HepG2 (cell line): ENCODE measurements around the gene EAF1. TPM values are rescaled to one million over a fixed set of nuclear protein-coding genes. Genes with fewer than 3 reads are reported as not detected.

Source experiments
- ATAC-seq: fragments of 200-7000 bp; cut with Tn5 transposase; 3 replicates; pipeline ENCODE4 v1.9.1; 2020; ENCODE audit warnings: mild to moderate bottlenecking, moderate library complexity
- BruUV-seq: library from RNA; stranded (reverse); fragments of 400-500 nt; replicated peaks from 2 replicates; lab custom pipeline; 2021; lab: Mats Ljungman, UMichigan
- CTCF ChIA-PET: fragments of 300-600 bp; formaldehyde crosslinking; extraction: SDS; loops from one replicate; lab custom pipeline; 2021; ENCODE audit warnings: low total read pairs, inconsistent platforms, low intra/inter-chr PET ratio; lab: Yijun Ruan, JAX
- POLR2A ChIA-PET: fragments of 350-600 bp; sonication (Branson Sonifier 250); formaldehyde crosslinking; loops from one replicate; lab custom pipeline; 2020; ENCODE audit warnings: antibody characterized with exemption, inconsistent platforms; lab: Yijun Ruan, JAX
- DNase-seq: peaks from one replicate; pipeline ENCODE4 v3.0.0-alpha.2; 2015; ENCODE audit warnings: low spot score
- FAIRE-seq: peaks from 3 replicates; lab custom pipeline; 2011; peaks lifted over from hg19 to GRCh38; lab: Jason Lieb, UNC
- H2AFZ ChIP-seq: one replicate; pipeline ENCODE4 v1.6.1; 2011; ENCODE audit warnings: low read length, inconsistent platforms
- H3K27ac ChIP-seq: fragments of 300-600 bp; 3 replicates; pipeline ENCODE4 v1.8.0; 2011; ENCODE audit warnings: mixed run types, mild to moderate bottlenecking, mixed read lengths, low read length, inconsistent platforms; ENCODE audit not compliant: insufficient read depth; ENCODE audit errors: extremely low read length
- H3K27me3 ChIP-seq, 2 experiments: fragments of 200-600 bp in 1 of 2; 2 replicates in 1 of 2; 3 replicates in 1 of 2; pipeline versions ENCODE4 v1.6.0 to v1.8.0; 2011; ENCODE audit warnings: low read length in 2 of 2, mild to moderate bottlenecking in 2 of 2, moderate library complexity in 2 of 2, inconsistent platforms in 1 of 2; ENCODE audit not compliant: insufficient read depth in 2 of 2, control insufficient read depth in 1 of 2
- H3K36me3 ChIP-seq, 2 experiments: fragments of 200-600 bp in 1 of 2; replicated peaks in 1 of 2; 2 replicates in 1 of 2; 3 replicates in 1 of 2; pipeline versions ENCODE4 v1.5.1 to v1.8.0; 2011; ENCODE audit warnings: low read length in 2 of 2, inconsistent platforms in 1 of 2; ENCODE audit not compliant: insufficient read depth in 2 of 2, control insufficient read depth in 1 of 2
- H3K4me1 ChIP-seq: 2 replicates; pipeline ENCODE4 v1.5.1; 2012; ENCODE audit warnings: low read length, inconsistent platforms; ENCODE audit not compliant: insufficient read depth
- H3K4me2 ChIP-seq: 2 replicates; pipeline ENCODE4 v1.6.0; 2011; ENCODE audit warnings: low read depth, low read length, inconsistent platforms
- H3K4me3 ChIP-seq, 3 experiments: fragments of 200-600 bp in 1 of 3; sonication (generic), shearing (Covaris generic) in 1 of 3; replicated peaks in 1 of 3; 2 replicates each; pipeline ENCODE4 v1.5.1; 2011 to 2016; ENCODE audit warnings: low read length in 3 of 3, inconsistent platforms in 2 of 3, low read depth in 2 of 3, mild to moderate bottlenecking in 2 of 3, control low read depth in 1 of 3, mixed read lengths in 1 of 3; ENCODE audit not compliant: insufficient read depth in 1 of 3
- H3K79me2 ChIP-seq: one replicate; pipeline ENCODE4 v1.6.1; 2011; ENCODE audit warnings: low read length, inconsistent platforms; ENCODE audit not compliant: insufficient read depth
- H3K9ac ChIP-seq: 2 replicates; pipeline ENCODE4 v1.6.0; 2011; ENCODE audit warnings: mild to moderate bottlenecking, low read depth, low read length, inconsistent platforms; ENCODE audit not compliant: insufficient read depth
- H3K9me3 ChIP-seq: 2 replicates; pipeline ENCODE4 v1.5.1; 2012; ENCODE audit warnings: mild to moderate bottlenecking, low read length
- H4K20me1 ChIP-seq: 2 replicates; pipeline ENCODE4 v1.6.0; 2011; ENCODE audit warnings: inconsistent platforms, mild to moderate bottlenecking, low read length, moderate library complexity; ENCODE audit not compliant: insufficient read depth
- DRAP1 ChIP-seq: IDR thresholded peaks from 2 replicates; pipeline ENCODE4 v1.6.1; 2016; ENCODE audit warnings: missing genetic modification reagents, missing compliant biosample characterization
- MXD4 ChIP-seq: IDR thresholded peaks from 2 replicates; pipeline ENCODE4 v1.6.1; 2016; ENCODE audit warnings: mild to moderate bottlenecking, missing biosample characterization, missing genetic modification reagents
- NFAT5 ChIP-seq: sonication (generic); formaldehyde crosslinking; IDR thresholded peaks from 2 replicates; pipeline ENCODE4 v1.4.0; 2020; ENCODE audit warnings: missing genetic modification reagents
- POGK ChIP-seq: sonication (generic); formaldehyde crosslinking; conservative IDR thresholded peaks from 2 replicates; pipeline ENCODE4 v1.8.0; 2022; ENCODE audit warnings: mild to moderate bottlenecking, moderate library complexity, missing genetic modification reagents
- SMYD3 ChIP-seq: sonication (generic); formaldehyde crosslinking; IDR thresholded peaks from 2 replicates; pipeline ENCODE4 v1.8.1; 2023; ENCODE audit warnings: mild to moderate bottlenecking, missing genetic modification reagents
- SOX13 ChIP-seq, 3 experiments: fragments of 450-650 bp in 1 of 3; sonication (generic) in 1 of 3; formaldehyde crosslinking in 1 of 3; IDR thresholded peaks in 2 of 3; conservative IDR thresholded peaks in 1 of 3; 2 replicates each; pipeline versions ENCODE4 v1.5.0 to v1.6.1; 2016 to 2020; ENCODE audit warnings: antibody characterized with exemption in 1 of 3, mild to moderate bottlenecking in 1 of 3, missing compliant biosample characterization in 1 of 3, missing genetic modification reagents in 1 of 3, moderate library complexity in 1 of 3
- ZBTB1 ChIP-seq: sonication (generic); formaldehyde crosslinking; IDR thresholded peaks from 2 replicates; pipeline ENCODE4 v1.4.0; 2020; ENCODE audit warnings: missing genetic modification reagents, borderline replicate concordance
- ZBTB37 ChIP-seq: sonication (generic); formaldehyde crosslinking; IDR thresholded peaks from 2 replicates; pipeline ENCODE4 v1.4.0; 2020; ENCODE audit warnings: mild to moderate bottlenecking, missing genetic modification reagents
- ZFP36 ChIP-seq: fragments of 150-350 bp; IDR thresholded peaks from 2 replicates; pipeline ENCODE4 v1.6.1; 2018; ENCODE audit warnings: borderline replicate concordance, low read length, low read depth; ENCODE audit not compliant: partially characterized antibody
- ZFP62 ChIP-seq: sonication (generic); formaldehyde crosslinking; IDR thresholded peaks from 2 replicates; pipeline ENCODE4 v1.4.0; 2020; ENCODE audit warnings: missing genetic modification reagents
- ZHX1 ChIP-seq: sonication (generic); formaldehyde crosslinking; IDR thresholded peaks from 2 replicates; pipeline ENCODE4 v1.8.1; 2022; ENCODE audit warnings: low read depth, mild to moderate bottlenecking, missing genetic modification reagents
- WGBS: methylation state at CpG from one replicate; pipeline ENCODE4 v1.1.6; 2017; ENCODE audit warnings: low lambda C conversion rate; 5-methylcytosine and 5-hydroxymethylcytosine counted together
- in situ Hi-C: cut with HindIII; loops from 2 replicates; pipeline ENCODE4 v1.10.0; 2017; ENCODE audit warnings: low pct_unique_long_range_greater_than_20kb; ENCODE audit not compliant: extremely low pct_ligation_motif_present
- intact Hi-C: fragments of 100-400 bp; cut with micrococcal nuclease; formaldehyde crosslinking; loops from one replicate; pipeline ENCODE4 v1.10.0; 2022; ENCODE audit not compliant: unreplicated experiment
- polyA plus RNA-seq, 8 experiments: library from polyadenylated mRNA; depleted of rRNA in 3 of 8; stranded (reverse) in 7 of 8; unstranded in 1 of 8; fragments of >200 nt; fragmentation: Illumina TruSeq in 4 of 8; extraction: Trizol in 4 of 8; gene quantifications; 2 replicates each; pipeline versions ENCODE4 v1.2.1 to v1.2.3, GENCODE V29; 2011 to 2016; ENCODE audit warnings: low read depth in 4 of 8, missing spikeins in 1 of 8, mixed read lengths in 1 of 8; ENCODE audit not compliant: insufficient read depth in 1 of 8
- total RNA-seq, 5 experiments: library from RNA; depleted of rRNA; stranded (reverse); fragments of >200 nt; fragmentation: Illumina TruSeq; extraction: Trizol; gene quantifications; 2 replicates each; pipeline ENCODE4 v1.2.3, GENCODE V29; 2016; ENCODE audit warnings: low read depth in 1 of 5

EAF1 gene
- total and polyA plus RNA-seq, 2 of the 13 experiments (the other 11 are each of a cell fraction or from before 2014, with no cell fraction given) = 8.1 to 30.0 TPM

- Histone ChIP-seq H3K36me3 (no peaks in the 10 kb centered on the region), H3K27ac (no peak overlapping the region), H3K4me1 (no peaks in the 10 kb centered on the region), H2AFZ (no peak overlapping the region), H3K79me2 (no peaks in the 10 kb centered on the region), H3K4me2 (no peak overlapping the region), H3K9ac (no peak overlapping the region), H3K27me3 (no peaks in the 10 kb centered on the region), H4K20me1 (no peaks in the 10 kb centered on the region), H3K9me3 (no peaks in the 10 kb centered on the region), H3K4me3 (no peak overlapping the region)
- BruUV-seq = no TSS peak
- ATAC-seq (no peak), FAIRE-seq (no peak), DNase-seq (no peak)
- 46% methylated on average over 4 of the region's 6 CpGs for WGBS
- intact Hi-C loops (no loop called here), in situ Hi-C loops (no loop called here)
- ChIA-PET CTCF (no interaction called here), POLR2A (no interaction called here)
- TF ChIP-seq ZFP62 (CRISPR knock-in tag) (no peak), POGK (CRISPR knock-in tag) (no peak), ZBTB1 (CRISPR knock-in tag) (no peak), ZHX1 (CRISPR knock-in tag) (no peak), SMYD3 (CRISPR knock-in tag) (no peak), NFAT5 (CRISPR knock-in tag) (no peak), ZFP36 (no peak), ZBTB37 (CRISPR knock-in tag) (no peak), MXD4 (CRISPR knock-in tag) (no peak), SOX13 (IDR thresholded peaks at IDR 0.05) (no peak), SOX13 (CRISPR knock-in tag; conservative IDR thresholded peaks at IDR 0.05 in 1 of 2, IDR thresholded peaks at IDR 0.05 in 1 of 2) (no peak), DRAP1 (no peak)
These were observed 50.7 kb downstream of the EAF1 start for GRCh38 chr3:15477951-15478639.
